ENCODE results near the gene CHRNA1.
A peak's percentile ranks its signal among the peaks of the same experiment; 100 is the strongest.

The CHRNA1 gene

DNA sequence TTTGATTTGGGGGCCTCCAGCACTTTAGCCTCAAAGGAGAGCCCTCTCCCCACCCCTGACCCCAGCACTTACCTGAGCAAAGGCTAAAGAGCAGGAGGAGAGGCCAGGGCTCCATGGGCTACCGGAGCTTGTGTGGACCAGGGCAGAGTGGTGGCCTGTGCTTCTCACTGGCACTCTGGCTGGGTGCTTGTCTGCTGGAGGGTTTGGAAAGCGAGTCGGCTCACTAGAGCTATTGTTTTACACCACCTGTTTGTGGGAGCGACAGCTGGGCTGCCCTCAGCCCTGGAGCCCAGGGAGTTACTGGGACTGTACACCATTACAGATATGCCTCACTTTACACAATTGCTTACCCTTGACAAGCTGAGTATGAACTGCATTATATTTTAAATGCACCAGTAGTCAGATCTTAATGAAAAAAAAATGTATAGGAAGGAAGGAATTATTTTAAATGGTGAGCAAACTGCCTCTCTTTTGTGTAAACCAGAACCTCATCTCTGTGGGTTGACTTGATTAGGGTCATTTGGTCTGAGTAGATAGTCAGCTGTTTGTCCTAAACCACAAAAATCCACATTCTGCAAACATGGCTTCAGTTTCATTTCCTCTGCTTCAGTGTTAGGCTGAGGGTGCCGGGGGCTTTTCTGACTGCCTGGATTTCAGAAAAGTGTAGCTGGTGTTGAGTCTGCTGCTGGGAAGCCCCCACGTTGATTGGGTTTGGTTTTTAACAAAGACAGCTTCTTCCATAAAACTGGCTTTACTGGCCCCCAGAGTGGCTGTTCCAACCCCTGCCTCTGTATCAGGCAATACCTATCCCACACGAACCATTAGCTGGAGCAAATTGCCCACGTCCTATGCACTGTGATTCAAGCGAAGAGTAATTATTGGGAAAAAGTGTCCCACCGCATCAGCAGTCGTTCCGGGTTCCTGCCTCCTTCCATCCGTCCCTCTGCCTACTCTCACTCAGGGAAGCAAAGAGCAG lies at the start of gene CHRNA1:
Gene CHRNA1 (minus strand): TSS at position 193 of the 976 bp plus-strand sequence. CDS start 78 bp downstream, at position 115.
- no peak for DNase-seq

DNA sequence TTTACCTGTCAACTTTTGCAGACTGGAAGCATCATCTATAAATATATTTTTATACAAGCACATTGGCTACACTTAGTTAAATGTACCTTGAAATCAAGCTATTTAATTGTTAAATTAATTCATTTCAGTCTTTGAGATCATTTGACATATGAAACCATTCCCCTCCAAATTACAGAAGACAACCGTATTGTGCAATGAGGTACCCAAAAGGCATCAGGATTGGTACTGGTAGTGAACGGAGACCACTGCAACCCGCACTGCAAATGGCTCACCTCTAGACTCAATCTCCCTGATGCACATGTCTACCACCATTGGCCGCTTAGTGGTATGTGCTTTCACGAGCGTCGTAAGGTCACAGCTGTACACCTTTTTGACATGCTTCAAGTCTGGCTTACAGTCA lies 47.8 kb upstream of the CHRNA1 start:
- DNase-seq = no peak

DNA sequence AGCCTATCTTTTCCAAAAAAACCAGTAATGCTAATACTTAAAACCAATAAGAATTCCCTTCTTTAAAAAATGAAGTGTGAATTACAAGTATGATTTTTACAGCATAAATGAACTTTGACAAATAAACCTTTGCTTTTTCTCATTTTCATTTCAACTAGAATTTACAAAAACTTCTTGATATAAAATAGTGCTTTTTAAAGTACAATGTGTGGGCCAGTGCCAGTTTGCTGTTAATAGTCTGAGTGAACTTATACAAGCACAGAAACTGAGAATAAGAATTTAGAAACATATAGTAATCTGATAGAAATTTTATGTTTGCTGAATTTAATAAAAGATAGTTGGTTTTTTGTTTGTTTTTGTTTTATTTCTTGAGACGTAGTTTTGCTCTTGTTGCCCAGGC lies 43.7 kb upstream of the CHRNA1 start:
- DNase-seq = no peak

DNA sequence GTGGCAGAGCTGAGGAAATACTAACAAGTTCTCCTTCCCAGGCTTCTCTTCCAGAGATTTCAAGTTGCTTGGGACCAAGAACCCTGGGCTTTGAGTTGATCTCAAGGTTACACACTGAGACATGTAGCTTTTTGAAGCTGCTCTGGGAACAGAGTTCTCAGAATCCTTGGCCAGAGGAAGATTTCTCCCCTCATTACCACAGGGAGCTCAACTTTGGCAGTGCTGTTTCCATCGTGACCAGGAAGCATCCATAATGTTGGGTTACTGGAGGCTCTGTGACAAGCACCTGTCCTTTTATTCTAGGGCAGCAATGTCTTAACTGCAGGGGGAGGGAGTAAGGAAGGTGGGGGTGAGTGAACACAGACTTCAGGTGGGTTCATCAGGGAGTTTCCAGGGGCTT lies 41.5 kb upstream of the CHRNA1 start:
- no peak for DNase-seq

DNA sequence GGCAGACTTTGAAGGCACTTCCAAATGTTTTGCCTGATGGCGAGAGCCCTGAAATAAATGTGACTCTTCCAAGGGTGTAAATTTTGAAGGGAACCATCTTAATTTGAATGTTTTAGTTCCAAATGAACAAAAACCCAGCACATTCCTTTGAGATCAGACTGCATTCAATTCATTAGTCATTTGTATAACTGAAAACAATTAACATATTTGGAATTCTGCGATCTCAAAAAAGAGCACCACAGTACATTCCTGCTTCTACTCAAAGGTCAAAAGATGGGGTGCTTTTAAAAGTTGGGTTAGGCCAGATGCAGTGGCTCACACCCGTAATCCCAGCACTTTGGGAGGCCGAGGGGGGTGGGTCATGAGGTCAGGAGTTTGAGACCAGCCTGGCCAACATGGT lies 38.2 kb upstream of the CHRNA1 start:
- DNase-seq = no peak

DNA sequence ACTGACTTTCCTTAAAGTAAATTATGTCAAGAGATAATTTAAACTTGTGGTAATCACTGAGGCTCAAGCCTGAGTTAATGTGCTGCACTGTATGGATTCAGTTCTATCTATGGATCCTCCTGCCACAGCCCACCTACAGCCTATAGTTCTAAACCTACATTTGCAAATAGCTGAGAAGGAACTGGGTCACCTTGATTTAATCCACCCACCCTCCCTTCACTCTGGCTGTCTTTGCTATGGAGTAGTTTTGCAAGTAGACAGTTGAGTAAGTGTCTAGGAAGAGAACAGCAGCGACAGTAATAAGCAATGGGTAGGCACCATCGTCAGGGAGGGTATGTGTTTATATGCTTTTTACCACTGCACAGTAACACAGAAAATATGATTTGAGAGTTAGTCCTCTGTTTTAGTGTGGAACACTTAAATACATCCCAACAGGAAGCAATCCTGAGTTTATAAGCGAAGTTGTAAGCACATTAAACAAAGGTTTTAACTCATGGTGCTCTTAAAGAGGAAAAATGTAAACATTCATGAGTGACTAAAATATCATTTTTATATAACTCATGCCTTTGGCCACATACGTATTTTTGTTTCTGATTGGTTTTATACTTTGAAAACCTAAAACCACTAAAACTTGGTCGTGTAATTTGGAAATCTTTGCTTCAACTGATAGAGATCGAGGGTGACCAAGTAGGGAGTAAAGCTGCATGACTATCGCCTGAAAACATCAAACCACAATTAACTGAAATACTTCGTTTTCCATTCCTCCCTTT lies 36.3 kb upstream of the CHRNA1 start:
- no peak for DNase-seq

DNA sequence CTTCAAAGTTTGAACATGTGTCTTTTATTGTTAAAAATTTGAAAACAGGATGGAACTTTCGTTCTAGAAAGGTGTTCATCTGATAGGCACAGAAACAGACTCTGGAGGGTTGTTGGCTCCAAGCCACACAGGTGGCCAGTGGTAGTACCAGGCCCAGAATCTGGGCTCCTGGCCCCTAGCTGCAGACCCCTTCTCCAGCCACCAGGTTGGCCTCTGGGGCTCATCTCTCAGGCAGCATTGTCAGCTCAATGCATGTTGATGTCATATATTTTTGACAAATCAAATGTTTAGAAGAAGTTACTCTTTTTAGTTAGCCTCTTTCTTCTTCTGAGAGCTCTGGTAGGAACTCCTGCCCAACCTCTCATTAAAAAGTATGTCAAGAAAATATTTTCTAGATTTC lies 34.5 kb upstream of the CHRNA1 start:
- DNase-seq = no peak

DNA sequence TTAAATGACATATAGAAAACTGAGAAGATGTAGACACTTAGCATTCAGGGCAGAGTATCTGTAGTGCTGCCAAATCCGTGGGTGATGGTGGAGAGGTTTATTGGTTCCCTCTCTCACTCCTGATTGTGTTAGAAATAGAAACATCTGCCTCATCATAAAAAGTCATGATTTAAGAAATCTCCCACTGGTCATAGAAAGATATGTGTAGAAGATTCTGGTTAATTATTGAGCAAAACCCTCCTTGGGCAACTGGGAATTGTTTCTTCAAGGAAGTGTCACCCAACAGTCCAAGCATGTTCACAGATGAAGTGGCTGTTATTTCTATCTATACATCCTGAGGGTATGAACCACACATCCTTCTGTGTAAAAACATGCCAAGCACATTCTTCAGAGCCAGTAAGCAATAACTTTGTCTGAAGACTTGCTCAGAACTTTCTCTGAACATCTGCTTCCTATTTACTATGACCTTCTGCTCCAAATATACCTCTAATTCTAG lies 33.6 kb upstream of the CHRNA1 start:
- no peak for DNase-seq

DNA sequence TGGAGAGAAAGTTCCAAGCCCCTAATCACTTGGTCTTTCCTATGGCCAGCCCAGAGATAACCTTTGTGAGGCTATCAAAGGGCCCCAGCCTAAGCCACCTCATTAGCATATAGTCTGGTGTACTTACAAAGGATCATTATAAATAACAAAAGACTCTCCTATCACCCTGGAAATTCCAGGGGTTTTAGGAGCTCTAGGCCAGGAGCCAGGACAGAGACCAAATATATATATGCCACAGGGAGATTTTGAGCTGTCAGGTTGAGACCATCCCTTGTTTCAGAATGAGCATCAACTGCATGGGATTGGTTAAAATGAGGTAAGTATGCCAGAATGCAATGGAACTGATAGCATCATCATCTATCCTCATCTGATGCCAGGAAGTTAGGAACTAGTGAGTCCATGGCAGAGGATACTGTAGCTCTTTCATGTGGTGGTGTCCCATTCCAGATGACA lies 32.1 kb upstream of the CHRNA1 start:
- no peak for DNase-seq

DNA sequence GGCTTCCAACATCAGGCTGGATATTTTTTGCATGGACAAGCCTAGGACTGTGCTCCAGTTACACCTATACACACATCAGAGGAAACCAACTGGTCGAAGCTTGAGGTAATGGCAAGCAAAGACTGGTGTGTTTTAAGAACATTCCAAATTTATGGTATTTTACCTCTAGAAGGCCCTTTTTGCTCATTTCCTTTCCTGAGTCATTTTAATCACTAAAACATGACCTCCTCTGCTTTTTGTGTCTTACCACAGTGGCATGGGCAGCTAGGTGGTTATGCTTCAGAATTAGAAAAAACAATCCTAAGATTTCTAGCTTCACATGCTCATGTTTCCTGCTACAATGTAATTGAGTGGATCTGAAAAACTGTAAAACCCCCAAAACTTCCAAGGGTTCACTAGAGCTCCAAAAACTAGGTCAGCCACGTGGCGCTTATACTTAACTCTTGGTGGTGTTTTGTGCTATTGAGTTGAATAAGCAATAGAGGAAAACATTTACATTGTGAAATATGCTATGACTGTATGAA lies 30.6 kb upstream of the CHRNA1 start:
- DNase-seq = peak in 1 of 2 experiments; percentile 53

DNA sequence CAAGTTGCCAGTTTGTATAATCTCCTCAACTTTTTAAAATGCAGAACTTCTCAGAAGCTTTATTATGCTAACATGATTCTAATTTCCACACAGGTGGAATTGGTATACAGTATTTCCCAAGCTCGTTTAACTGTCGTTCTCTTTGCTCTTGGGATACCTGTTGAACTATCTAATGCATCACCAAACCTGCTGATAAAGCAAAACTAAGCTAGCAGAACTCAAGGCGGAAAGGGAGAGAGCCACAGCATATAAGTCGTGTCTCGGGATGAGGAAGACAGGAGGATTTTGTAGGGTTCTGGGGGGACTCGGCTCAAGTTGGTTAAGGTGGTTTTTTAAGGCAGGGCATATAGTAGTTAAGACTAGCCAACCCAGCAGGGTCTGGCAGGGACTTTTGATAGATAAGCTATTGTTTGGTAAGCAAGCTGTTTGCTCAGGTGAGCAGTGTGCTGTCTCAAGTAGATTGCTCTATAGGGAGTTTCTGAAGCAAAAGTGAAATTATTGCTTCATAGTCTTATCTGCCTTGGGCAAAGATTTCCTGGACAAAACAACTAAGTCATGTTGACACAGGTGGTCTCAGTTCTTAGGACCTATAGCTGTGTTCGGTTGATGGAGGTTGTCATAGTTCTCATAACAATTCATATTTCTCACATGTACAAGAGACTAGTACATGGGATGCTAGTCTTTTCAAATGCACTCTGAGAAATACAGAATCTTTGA lies 28.2 kb upstream of the CHRNA1 start:
- DNase-seq = no peak

DNA sequence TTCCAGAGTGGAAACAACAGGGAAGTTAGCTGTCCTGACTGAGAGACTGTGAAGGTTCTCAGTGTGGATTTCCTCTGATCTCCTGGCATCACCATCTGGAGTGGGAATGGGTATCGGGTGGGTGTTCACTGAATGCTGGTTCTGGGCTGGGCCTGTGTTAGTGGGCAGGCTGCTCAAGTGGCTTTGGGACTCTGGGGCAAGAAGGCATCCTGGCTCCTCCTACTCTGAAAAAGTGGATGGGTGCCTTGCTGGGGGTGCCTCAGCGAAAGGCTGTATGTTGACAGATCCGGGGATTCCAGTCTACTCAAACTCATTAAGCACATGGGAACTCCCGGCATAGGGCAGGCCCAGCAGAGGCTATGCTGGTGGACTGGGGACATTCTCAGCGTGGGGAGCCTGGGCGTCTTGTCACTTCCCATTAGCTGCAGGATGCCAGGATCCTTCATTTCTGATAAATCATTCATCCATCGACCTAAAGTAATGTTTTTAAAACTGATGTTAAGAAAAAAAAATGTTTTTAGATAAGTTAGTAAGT lies 27.5 kb upstream of the CHRNA1 start:
- no peak for DNase-seq

DNA sequence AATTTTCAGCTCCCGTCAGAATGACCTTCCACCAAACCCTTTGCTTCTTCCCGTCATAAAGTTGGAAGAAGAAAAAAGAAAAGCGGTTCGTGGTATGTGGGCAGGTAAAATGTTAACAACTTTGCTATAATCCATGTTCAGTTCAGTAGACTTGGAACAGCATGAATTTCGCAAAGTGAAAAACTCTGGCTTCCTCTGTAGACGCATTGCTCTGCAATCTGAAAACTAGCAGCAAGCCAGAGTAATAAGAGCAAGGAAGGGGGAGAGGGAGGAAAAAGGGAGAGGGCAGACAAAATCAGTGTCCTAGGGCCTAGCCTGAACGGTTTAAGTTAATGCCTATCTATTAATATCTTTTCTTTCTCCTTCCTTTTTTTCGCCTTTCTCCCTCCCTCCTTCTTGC lies 26.7 kb upstream of the CHRNA1 start:
- DNase-seq = no peak

DNA sequence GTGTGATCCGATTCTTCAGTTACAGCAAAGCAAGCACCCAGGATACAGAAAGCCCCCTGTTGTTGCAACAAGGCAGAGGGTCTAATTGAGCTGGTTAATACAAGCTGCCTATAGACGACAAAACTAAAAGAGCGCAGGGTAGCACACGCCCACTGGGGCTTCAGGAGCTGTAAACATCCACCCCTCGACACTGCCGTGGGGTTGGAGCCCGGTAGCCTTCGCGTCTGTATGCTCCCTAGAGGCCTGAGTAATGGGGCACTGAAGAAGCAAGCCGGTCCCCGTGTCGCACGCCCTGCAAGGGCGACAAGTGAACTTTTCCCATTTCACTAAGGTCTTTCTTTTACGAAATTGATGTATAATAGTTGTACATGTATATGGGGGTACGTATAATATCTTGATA lies 24.7 kb upstream of the CHRNA1 start:
- DNase-seq = no peak

DNA sequence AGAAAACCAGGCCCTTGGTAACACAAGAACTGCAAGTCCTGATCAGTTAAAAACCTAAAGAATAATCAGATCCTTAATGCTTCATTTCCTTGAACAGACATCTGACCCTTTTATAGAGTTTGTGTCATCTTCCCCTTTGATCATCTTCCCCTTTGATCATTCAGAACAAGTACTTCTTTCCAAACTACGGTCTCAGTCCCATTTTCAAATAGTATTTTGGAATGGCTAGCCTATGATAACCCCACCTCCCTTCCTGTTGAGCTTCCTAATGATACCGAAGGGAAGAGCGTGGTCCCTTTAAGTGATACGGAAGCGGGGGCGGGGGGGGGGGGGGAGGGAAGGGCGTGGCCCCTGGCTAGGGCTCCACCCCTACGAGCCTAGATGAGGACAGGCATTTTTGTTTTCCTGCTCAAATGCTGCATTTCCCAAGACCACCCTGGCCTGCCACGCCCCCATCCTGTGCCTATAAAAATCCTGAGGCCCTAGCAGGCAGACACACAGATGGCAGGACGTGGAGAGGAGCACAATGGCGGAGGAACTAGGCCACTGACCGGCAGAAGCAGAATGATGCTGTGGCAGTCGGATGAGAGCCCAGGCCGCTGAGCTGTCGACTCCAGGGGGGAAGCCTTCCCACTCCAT lies 24.1 kb upstream of the CHRNA1 start:
- no peak for DNase-seq

DNA sequence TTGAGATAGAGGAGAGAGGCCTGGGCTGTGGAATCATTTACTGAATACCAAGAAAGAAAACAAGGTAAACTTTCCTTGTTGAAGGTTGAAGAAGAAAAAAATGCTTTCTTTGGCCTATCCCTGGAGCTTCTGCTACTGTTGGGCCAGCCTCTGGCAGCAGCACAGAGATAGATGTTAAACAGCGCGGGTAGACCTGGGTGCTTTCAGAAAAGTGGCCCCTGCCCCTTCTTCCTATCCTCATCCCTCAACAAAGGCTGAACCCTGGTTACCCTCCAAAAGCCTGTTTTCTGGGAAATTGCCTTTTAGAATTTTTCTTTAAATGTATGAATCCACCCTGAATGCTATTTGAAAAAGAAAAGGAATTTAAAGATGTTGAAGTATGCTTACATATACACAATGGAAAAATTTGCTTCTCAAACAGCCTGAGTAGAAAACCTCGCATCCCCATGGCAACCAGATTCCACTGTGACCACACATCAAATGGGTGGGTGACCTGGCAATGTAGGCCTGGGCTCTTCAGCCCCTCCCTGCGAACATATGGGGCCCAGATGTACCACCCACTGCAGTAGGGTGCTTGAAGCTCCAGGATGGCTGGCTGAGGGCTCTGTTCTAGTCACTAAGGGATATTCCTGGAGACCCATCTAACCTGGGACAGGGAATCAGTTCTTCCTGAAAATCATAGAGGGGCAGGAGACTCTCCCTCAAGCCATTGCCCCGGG lies 23.4 kb upstream of the CHRNA1 start:
- DNase-seq = no peak

DNA sequence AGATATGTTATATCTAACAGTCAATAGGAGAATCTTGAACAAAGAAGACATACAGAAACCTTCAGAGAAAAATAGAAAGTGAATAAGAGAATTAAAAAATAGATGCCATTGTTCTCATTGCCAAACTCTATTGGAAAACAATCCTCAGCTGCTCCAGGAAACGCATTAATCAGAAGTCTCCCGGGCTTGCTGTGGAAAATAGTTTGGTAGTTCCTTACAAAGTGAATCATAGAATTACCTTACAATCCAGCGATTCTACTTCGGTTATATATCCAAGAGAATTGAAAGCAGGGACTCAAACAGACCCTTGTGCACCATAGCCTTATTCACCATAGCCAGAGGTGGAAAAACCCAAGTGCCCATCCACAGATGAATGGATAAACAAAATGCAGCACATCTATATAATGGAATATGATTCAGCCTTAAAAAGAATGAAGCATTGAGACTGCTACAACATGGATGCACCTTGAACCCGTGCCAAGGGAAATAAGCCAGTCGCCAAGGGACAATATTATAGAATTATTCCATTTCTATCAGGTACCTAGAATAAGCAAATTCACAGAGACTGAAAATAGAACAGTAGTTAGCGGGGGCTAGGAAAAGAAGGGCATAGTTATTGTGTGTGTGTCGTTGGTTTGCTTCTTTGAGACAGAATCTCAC lies 21.9 kb upstream of the CHRNA1 start:
- DNase-seq = no peak

DNA sequence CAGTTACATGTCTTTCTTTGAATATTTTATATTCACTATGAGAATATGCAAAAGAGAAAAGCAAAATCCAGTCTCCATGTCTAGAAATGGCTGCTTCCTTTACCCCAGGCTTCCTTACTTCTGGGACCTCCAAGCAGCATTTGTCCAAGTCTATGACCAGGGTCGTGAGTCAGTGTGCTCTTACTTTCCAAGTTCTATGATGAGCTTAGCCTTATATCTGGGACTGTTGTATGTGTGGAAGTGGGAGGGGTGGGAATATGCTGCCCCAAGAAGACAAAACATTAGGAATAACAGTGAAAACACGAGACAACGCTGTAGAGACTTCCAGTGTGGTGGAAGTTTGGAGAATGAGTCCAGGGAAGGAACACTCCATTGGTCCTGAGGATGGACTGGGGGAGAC lies 21.2 kb upstream of the CHRNA1 start:
- DNase-seq = no peak

DNA sequence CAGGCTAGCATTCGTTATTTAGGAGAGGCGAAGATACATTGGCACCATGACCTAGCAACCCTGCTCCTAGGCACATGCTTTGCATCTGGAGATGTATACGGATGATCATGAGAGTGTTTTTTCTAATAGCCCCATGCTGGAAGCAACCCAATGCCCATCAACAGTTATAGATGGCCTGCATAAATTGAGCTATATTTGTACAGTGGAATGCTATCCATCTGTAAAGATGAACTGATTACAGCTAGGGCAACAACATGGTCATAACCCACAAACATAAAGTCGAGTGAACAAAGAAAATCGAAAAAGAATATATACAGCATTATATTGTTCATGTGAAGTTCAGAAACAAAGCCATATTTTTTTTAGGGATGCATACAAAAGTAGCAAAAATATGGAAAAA lies 20.6 kb upstream of the CHRNA1 start:
- no peak for DNase-seq

DNA sequence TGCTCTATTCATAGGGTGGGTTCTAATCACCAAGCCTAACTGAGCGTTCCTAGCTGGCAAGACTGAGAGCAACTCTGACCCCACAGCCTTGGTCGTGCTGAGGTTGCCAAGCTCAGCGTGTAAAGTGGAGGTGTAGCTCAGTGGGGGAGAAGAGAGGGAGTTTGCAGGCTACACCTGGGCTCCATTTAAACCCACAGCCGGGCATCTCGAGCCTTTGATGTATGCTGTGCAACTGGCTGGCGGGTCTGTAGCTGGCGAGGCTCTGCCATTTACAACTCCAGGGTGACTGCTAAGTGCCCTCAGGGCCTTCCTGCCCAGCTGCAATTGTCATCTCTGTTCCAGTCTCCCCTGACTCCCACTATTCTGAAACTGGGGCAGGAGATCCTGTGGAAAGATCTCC lies 20.0 kb upstream of the CHRNA1 start:
- no peak for DNase-seq

DNA sequence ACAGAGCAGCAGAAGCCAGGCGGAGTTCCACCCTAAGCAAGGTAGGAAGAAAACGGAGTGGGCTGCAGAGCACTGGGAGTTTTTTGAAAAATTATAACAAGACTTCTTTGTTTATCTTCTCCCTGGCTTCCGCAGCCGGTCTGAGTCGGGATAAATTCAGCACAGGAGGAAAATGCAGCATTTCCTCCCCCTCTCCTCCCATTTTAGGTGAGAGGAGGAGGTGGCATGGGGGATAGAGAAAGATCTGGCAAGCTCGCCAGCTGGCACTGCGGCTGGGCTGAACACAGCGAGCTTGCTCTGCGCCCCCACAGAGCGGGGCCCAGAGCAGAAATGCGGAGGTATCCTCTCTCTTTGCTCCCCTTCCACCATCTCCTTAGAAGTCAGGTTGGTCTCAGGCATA lies 17.7 kb upstream of the CHRNA1 start:
- no peak for DNase-seq
